GM18520 (cell line): Measurements from ENCODE around the gene SPIRE2.
"Not testable (repeated sequence)": the region's sequence is repeated elsewhere in the genome, so short reads cannot be mapped to it uniquely, and the experiment has no call there.

ENCODE experiments used
- ATAC-seq: cut with Tn5 transposase; IDR thresholded peaks from one replicate; pipeline ENCODE4 v1.9.1; 2021; ENCODE audit not compliant: unreplicated experiment

The SPIRE2 gene, protein sequence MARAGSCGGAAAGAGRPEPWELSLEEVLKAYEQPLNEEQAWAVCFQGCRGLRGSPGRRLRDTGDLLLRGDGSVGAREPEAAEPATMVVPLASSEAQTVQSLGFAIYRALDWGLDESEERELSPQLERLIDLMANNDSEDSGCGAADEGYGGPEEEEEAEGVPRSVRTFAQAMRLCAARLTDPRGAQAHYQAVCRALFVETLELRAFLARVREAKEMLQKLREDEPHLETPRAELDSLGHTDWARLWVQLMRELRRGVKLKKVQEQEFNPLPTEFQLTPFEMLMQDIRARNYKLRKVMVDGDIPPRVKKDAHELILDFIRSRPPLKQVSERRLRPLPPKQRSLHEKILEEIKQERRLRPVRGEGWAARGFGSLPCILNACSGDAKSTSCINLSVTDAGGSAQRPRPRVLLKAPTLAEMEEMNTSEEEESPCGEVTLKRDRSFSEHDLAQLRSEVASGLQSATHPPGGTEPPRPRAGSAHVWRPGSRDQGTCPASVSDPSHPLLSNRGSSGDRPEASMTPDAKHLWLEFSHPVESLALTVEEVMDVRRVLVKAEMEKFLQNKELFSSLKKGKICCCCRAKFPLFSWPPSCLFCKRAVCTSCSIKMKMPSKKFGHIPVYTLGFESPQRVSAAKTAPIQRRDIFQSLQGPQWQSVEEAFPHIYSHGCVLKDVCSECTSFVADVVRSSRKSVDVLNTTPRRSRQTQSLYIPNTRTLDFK

DNA sequence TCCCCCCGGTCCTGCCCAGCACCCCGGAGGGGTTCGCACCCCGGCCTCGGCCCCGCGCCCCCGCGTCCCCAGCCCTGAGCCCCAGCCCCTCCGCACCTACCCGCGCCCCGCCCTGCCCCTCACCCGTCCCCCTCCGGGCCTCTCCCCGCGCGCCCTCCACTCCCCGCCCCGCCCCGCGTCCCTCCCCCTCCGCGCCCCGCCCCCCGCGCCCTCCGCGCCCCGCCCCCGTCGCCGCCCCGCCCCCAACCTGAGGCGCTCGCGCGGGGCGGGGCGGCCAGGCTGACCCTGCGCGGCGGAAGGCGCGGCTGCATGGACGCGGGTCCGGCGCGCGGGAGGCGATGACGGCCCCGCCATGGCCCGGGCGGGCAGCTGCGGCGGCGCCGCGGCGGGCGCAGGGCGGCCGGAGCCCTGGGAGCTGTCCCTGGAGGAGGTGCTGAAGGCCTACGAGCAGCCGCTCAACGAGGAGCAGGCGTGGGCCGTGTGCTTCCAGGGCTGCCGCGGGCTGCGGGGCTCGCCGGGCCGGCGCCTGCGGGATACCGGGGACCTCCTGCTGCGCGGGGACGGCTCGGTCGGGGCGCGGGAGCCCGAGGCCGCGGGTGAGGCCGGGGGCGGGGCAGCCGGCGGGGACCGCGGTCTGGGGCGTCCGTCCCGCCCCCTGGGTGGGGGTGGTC, at the start of gene SPIRE2:
SPIRE2 (plus strand) TSS at position 277 of the 671 bp plus-strand sequence; CDS start at position 353, 76 bp downstream.
- no peak for ATAC-seq

DNA sequence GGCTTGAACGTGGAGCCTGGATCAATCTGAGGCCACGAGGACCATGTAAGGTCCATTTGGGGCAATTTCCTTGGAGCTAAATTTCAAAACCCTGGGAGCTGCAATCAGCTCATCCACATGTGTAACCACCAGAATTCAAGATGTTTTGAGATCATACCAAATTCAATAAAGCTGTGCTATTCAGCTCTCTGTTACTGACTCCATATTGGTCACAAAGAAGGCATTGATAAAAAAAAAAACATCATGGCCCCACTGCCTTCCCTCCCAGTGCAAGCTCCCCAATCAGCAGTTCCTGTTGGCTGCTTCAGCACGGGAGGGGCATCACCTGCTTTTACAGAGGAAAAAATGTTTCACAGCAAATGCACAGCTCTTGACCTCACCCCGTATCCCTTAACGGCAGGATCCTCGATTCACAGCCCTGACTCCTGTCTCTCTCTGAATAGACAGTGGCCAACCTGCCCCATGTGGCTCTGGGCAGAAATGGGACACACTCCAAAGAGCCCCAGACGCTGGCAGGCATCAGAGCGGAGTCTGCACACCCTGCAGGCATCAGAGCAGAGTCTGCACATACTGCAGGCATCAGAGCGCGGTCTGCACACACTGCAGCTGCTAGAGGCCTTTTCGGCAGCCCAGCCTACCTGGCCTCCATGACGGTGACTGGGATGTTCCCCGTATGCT, 48.9 kb upstream of the SPIRE2 start:
- no peak for ATAC-seq

DNA sequence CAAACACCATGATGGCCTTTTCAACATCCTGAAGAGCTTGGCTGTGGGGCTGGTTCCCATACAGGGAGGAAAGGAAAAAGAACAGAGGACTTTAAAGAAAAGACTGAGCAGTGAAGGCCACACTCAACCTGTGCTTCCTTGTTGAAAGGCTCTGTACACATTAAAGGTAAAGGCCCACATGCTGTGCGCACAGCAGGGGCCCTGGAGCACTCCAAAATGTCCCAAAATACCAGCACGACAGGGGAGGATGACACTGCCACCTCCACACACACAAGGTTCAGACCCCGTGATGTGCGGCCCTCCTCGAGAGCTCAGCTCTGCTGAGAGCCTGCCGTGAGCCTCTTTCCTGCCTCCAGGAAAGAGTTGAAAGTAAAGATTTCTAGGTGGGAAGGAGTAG, 48.4 kb upstream of the SPIRE2 start:
- ATAC-seq: no peak

DNA sequence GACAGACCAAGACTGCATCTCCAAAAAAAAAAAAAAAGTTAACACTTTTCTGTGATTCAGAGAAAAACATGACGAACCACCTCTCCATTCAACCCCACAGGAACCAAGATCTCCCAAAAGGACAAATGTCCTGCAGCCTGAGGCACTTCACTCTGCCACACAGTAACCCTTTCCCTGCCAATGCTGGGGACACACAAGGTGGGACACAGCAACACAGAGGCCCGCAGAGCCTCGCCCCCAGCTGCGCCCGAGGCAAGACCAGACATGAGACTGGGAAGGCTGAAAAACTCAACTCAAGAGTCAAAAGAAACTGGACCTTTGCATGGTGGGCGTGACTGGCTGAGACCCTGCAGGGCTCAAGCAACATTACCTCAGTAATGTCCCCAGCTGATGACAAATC, 45.8 kb upstream of the SPIRE2 start:
- ATAC-seq: no peak

DNA sequence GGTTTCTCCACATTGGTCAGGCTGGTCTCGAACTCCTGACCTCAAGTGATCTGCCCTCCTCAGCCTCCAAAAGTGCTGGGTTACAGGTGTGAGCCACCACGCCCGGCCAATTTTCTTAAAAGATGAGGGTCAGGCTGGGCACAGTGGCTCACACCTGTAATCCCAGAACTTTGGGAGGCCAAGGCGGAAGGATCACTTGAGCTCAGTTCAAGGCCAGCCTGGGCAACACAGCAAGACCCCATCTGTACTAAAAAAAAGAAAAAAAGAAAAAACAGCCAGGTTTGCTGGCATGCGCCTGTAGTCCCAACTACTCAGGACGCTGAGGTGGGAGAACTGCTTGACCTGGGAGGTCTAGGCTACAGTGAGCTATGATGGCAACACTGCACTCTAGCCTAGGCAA, 44.3 kb upstream of the SPIRE2 start:
- ATAC-seq: not testable (repeated sequence)

DNA sequence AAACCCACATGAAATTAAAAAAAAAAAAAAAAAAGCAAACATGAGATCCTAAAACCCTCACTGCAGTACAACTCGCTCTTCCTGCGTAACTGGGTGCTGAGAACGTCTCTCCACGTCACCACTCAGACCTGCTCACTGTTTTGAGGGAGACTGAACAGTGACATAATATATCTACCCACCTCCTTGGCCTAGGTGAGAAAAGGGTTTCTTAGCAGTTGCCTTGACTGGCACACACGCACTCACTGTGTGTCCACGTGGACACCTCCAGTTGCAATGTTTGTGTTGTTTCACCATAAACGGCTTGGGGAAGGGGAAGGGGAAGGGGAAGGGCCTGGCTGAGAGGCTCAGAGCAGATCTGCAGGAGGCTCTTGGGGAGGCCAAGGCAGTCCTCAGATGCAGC, 43.9 kb upstream of the SPIRE2 start:
- ATAC-seq: no peak

DNA sequence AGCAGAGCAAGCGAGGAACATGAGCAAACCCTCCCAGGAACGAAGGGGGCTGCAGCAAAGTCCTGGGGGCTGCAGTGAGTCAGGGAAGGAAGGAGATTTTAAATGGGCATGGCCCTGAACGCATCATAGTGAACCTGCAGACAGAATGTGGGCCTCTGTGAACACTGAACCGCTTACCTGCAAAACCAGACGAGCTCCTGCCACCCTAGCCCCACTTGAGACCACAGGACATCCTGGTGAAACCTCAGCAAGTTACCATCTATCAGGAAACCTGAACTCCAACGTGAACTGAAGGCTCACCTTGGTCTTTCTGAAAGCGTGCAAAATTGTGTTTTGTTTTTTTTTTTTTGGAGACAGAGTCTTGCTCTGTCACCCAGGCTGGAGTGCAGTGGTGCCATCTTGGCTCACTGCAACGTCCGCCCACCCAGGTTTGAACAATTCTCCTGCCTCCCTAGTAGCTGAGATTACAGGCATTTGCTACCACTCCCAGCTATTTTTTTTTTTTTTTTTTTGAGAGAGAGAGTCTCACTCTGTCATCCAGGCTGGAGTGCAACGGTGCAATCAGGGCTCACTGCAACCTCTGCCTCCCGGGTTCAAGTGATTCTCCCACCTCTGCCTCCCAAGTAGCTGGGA, 42.6 kb upstream of the SPIRE2 start:
- no peak for ATAC-seq

DNA sequence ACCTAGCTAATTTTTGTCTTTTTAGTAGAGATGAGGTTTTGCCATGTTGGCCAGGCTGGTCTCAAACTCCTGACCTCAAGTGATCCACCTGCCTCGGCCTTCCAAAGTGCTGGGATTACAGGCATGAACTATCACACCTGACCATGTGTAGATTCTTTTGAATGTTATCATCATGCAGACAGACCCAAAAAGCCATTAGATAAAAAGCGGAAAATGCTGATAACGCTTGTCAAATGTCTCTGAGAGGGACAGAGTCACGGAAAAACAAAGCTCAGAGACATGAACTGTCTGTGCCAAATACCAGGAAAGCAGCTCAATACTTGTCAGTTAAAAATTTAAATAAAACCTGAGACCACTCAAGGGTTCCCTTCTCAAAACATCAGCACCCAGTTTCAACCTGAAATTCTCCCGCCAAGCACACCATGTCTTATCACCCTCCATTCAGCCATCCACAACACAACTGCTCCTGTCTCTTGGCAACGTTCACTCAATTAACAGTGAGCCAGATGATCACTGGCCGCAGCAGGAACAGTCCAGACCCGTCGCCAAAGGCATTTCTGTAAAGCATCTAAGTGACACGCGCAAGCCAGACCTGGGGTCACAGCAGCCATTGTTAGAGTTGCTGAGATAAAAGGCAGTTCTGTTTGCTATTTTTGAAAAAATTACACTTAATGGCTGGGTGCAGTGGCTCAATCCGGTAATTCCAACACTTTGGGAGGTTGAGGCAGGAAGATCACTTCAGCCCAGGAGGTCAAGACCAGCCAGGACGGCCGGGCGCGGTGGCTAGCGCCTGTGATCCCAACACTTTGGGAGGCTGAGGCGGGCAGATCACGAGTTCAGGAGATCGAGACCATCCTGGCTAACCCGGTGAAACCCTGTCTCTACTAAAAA, 41.6 kb upstream of the SPIRE2 start:
- ATAC-seq: no peak

DNA sequence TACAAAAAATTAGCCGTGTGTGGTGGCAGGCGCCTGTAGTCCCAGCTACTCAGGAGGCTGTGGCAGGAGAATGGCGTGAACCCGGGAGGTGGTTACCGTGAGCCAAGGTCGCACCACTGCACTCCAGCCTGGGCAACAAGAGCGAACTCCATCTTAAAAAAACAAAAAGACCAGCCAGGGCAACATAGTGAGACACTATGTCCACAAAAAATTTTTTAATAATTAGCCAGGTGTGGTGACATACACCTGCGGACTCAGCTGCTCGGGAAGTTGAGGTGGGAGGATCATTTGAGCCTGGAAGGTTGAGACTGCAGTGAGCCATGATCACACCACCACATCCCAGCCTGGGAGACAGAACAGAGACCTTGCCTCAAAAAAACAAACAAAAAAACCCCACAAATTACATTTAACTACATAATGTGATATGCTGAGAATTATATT, 40.9 kb upstream of the SPIRE2 start:
- ATAC-seq: no peak

DNA sequence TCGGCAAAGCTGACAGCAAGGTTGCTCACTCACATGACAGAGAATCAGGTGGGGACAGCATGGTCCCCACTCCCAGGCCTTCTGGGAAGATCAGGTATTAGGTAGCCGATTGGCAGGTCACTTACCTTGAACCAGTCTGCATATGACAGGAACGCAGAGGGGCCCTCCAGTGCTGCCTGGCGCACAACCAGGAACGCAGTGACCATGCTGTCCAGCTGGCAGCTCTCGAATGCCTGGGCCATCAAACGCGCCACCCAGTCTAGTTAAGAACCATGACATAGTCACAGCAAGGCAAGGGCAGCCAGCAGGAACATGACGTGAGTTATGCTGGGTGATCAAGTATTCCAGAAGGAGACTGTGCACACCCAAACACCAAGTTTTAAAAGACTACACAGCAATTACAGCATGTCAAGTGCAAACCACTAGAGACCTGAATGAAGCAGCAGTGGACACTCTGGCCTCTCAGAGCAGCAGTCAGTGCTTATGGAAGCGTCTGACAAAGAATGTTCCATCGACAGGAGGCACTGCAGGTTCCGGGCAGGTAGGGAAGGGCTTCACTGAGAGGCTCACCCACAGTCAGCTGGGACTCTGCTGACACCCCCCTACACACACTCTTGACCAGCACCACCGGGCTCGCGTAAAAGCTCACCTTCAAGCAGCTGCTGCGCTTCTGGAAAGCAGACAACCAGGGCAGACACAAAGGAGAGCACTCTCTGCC, 36.8 kb upstream of the SPIRE2 start:
- ATAC-seq: no peak

DNA sequence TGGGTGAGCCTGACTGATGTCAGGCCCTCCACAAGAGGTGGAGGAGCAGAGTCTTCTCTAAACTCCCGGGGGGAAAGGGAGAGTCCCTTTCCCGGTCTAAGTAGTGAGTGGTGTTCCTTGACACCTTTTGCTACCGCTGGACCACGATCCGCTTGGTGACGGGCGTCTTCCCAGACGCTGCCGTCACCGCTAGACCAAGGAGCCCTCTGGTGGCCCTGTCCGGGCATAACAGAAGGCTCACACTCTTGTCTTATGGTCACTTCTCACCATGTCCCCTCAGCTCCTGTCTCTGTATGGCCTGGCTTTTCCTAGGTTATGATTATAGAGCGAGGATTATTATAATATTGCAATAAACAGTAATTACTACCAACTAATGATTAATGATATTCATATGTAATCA, 35.2 kb upstream of the SPIRE2 start:
- ATAC-seq: not testable (repeated sequence)

DNA sequence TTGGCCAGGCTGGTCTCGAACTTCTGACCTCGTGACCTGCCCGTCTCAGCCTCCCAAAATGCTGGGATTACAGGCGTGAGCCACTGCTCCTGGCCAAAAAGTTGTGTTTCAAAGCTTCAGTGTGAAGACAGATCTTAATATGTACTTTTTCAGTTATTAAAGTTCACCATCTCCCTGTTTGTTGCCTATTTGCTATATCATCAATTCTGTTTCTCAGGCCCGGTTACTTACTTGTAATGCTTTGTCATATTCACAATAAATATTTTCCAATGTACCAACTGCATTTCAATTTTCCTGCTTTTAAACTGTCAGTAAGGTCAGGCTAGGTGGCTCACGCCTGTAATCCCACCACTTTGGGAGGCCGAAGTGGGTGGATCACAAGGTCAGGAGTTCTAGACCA, 34.3 kb upstream of the SPIRE2 start:
- no peak for ATAC-seq

DNA sequence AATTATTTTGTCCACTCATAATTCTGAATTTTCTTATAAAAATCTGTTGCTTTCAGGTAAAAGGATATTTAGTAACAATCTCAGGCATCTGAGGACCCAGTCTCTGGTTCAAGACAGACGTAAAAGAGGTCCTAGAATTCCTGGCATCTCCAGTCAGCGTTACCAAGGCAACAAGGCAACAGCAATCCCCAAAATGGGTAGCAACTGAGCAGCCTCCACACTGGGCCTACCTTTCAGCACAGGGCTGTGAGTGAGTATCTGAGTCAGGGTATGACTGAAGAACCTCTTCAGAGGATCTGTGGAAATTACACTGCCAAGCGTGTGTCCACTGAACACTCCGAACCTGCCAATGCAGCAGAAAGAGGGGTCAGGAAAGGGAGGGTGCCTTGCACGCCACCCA, 32.6 kb upstream of the SPIRE2 start:
- ATAC-seq: no peak

DNA sequence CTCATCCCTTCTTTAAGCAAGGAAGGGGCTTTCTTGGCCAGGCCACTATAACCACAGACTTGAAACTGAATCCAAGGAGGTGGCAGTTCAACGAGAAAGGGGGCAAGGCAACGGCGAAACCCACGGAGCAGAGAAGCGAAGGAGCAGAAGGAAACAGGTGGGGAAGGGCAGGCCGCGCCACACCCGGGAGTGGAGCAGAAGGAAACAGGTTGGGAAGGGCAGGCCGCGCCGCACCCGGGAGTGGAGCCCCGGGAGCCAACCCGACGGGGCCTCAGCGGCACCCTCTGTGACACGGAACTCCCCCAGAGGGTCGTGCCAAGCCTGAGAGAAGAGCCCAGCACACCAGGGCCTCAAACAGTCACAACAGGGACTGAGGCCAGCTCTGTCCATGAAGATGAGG, 32.2 kb upstream of the SPIRE2 start:
- no peak for ATAC-seq

DNA sequence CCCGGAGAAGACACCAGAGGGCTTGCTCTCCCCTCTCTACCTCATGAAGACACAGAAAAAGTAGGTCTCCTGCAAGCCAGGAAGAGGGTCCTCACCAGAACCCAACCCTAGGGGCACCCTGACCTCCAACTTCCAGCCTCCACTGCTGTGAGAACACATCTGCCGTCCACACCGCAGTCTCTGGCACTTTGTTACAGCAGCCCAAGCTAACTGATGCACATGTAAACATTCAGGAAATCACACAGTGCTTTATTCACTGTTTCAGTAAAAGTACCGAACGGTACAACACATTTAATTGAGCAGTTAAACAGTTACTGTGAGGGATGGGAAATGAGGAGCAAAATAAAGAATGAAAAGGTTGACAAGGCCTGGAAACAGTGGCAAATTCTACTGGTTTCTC, 30.1 kb upstream of the SPIRE2 start:
- ATAC-seq: no peak

DNA sequence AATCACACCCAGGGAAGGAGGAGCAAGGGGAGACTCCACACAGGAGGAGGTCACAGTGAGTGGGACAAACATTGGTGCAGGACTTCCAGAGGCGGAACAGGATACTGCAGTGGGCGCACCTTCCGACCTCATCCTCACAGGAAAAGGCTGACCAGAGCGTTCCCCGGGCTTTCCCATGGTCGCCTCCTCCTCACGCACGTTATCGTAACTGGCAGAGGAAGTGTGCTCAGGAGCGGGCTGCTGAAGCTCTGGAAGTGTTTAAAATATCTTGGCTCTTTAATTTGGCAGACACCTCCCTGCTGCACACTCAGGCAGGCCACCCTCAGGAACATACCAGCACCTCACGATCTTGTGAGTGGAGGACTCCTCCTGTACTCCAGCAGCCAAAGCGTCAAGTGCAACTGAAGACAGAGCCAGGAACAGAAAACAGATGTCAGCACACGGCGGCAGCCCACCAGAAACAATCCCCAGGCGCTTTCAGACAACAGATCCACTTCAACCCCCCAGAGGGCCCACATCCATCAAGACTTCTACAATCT, 29.4 kb upstream of the SPIRE2 start:
- no peak for ATAC-seq

DNA sequence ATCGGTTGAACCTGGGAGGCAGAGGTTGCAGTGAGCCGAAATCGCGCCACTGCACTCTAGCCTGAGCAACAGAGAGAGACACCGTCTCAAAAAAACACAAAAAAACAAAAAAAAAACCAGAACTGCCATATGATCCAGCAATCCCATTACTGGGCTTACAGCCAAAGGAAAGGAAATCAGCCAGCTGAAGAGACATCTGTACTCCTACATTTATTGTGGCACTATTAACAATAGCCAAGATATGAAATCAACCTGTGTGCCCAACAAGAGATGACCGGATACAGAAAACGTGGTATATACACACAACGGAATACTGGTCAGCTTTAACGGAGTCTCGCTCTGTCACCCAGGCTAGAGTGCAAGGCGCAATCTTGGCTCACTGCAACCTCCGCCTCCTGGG, 26.5 kb upstream of the SPIRE2 start:
- no peak for ATAC-seq

DNA sequence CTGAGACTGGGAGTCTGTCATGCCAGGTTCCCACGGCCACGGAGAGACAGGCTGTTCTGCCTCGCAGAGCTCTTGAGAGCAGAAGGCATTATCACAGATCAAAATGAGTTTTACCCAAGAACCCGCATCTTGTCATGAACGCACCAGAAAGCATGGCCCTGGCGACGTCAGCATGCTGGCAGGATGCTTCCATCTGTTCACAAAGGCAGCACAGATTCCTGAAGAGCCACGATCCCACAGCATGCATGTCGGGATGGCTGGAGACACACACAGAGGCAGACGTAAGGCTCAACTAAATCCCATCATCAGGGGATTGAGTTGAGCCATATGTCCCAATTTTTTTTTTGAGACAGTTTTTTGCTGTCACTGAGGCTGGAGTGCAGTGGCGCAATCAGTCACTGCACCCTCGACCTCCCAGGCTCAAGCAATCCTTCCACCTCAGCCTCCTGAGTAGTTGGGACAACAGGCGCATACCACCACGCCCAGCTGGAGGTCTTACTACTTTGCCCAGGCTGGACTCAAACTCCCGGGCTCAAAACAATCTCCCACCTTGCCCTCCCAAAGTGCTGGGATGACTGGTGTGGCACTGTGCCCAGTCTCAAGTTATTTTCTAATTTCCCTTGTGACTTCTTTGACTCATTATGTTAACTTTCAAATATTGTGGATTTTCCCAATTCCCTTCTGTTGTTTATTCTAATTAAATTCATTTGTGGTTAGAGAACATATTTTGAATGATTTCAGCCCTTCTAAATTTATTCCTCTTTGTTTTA, 23.0 kb upstream of the SPIRE2 start:
- no peak for ATAC-seq
